OCI-LY3 (cell line): ENCODE results near the gene ISG15.

Source experiments
- H2AFZ ChIP-seq: fragments of 200-600, 300-600 bp; shearing (Covaris generic); 2 replicates; pipeline ENCODE4 v1.6.0; 2014; ENCODE audit warnings: antibody characterized with exemption, low read depth, low read length
- H3K27ac ChIP-seq: fragments of 200-600, 300-600 bp; sonication (generic); 2 replicates; pipeline ENCODE4 v1.5.1; 2014; ENCODE audit warnings: mild to moderate bottlenecking, low read length, moderate library complexity, mixed read lengths
- H3K27me3 ChIP-seq: fragments of 200-600, 300-600 bp; sonication (generic); 2 replicates; pipeline ENCODE4 v1.6.1; 2014; ENCODE audit warnings: low read depth, low read length, mixed read lengths
- H3K36me3 ChIP-seq: fragments of 200-600, 300-600 bp; sonication (generic); replicated peaks from 2 replicates; pipeline ENCODE3; 2014; ENCODE audit warnings: low read depth, low read length, mixed read lengths
- H3K4me1 ChIP-seq: fragments of 300-600, 200-600 bp; sonication (generic); 2 replicates; pipeline ENCODE4 v1.6.1; 2014; ENCODE audit warnings: low read length, mixed read lengths
- H3K4me2 ChIP-seq: fragments of 200-600, 300-600 bp; sonication (generic); 2 replicates; pipeline ENCODE4 v1.6.1; 2014; ENCODE audit warnings: low read length, mixed read lengths
- H3K4me3 ChIP-seq: fragments of 300-600, 200-600 bp; sonication (generic); 2 replicates; pipeline ENCODE4 v1.5.1; 2014; ENCODE audit warnings: antibody characterized with exemption, mild to moderate bottlenecking, low read length, moderate library complexity
- H3K79me2 ChIP-seq: fragments of 300-600, 200-600 bp; shearing (Covaris generic); 2 replicates; pipeline ENCODE4 v1.6.1; 2014; ENCODE audit warnings: mild to moderate bottlenecking, low read length, mixed read lengths
- H3K9ac ChIP-seq: fragments of 300-600, 200-600 bp; shearing (Covaris generic); 2 replicates; pipeline ENCODE4 v1.6.0; 2014; ENCODE audit warnings: mild to moderate bottlenecking, low read length, moderate library complexity
- H3K9me3 ChIP-seq: fragments of 200-600, 300-600 bp; shearing (Covaris generic); 2 replicates; pipeline ENCODE4 v1.6.1; 2014; ENCODE audit warnings: low read length, mixed read lengths; ENCODE audit not compliant: insufficient read depth
- H4K20me1 ChIP-seq: fragments of 200-600, 300-600 bp; sonication (generic); 2 replicates; pipeline ENCODE4 v1.6.1; 2016; ENCODE audit warnings: low read length, mixed read lengths; ENCODE audit not compliant: insufficient read depth
- CTCF ChIP-seq: fragments of 200-600, 300-600 bp; sonication (generic); IDR thresholded peaks from 2 replicates; pipeline ENCODE4 v1.5.1; 2014; ENCODE audit warnings: antibody characterized with exemption, low read length, low read depth
- EZH2phosphoT487 ChIP-seq: fragments of 200-600 bp; shearing (Covaris generic); IDR thresholded peaks from 2 replicates; pipeline ENCODE4 v1.6.1; 2018; ENCODE audit warnings: antibody characterized with exemption, mixed run types, low read depth

ISG15 gene

GRCh38 chr1:1019122-1019999, 6.1 kb downstream of the ISG15 start:
- Histone ChIP-seq H3K4me3 (peak overlapping the region; percentile 70), H2AFZ (no peak overlapping the region), H3K36me3 (no peaks in the 10 kb centered on the region), H3K79me2 (no peaks in the 10 kb centered on the region), H3K9ac (peak overlapping the region; percentile 35), H3K4me2 (peak overlapping the region; percentile 53), H3K27me3 (peaks cover 13% of the 10 kb centered on the region), H4K20me1 (0 out of 2 replicates have a peak, but pooled peaks cover 4% of the 10 kb centered on the region), H3K9me3 (no peaks in the 10 kb centered on the region), H3K27ac (no peak overlapping the region; the same call in 1 of the 2 replicates), H3K4me1 (peaks cover 7% of the 10 kb centered on the region; the same call in 1 of the 2 replicates)
- TF ChIP-seq EZH2phosphoT487, result no peak
- peak; percentile 27; the same call in 1 of the 2 replicates for TF ChIP-seq CTCF

- H3K27me3 ChIP-seq, result peaks cover 13% of the 10 kb centered on the region
- H3K4me3 ChIP-seq, result peak within 1 kb of the TSS; percentile 81
- peak within 1 kb of the TSS; percentile 62 for H3K9ac ChIP-seq
- 0 out of 2 replicates have a peak, but pooled peaks cover 4% of the 10 kb centered on the region for H4K20me1 ChIP-seq
- peaks cover 7% of the 10 kb centered on the region; the same call in 1 of the 2 replicates for H3K4me1 ChIP-seq
- no peaks in the 10 kb centered on the region for H3K79me2 ChIP-seq
- no peaks in the 10 kb centered on the region for H3K9me3 ChIP-seq
- no peak within 1 kb of the TSS; the same call in 1 of the 2 replicates for H3K27ac ChIP-seq
- no peaks in the 10 kb centered on the region for H3K36me3 ChIP-seq
- H3K4me2 ChIP-seq, result peak within 1 kb of the TSS; percentile 78
- no peak within 1 kb of the TSS for H2AFZ ChIP-seq
- TF ChIP-seq CTCF, result no peak
- TF ChIP-seq EZH2phosphoT487, result no peak
These were observed 6.7 kb downstream of the ISG15 start, which contains the start of gene AGRN for GRCh38 chr1:1020000-1020404. TSS of gene AGRN (plus strand) at chr1:1020120. CDS start at chr1:1020173, 53 bp downstream.

- Histone ChIP-seq H4K20me1 (0 out of 2 replicates have a peak, but pooled peaks cover 4% of the 10 kb centered on the region), H3K27ac (no peak overlapping the region), H3K9me3 (no peaks in the 10 kb centered on the region), H2AFZ (no peak overlapping the region), H3K4me1 (peaks cover 7% of the 10 kb centered on the region; the same call in 1 of the 2 replicates), H3K9ac (peak overlapping the region; percentile 62), H3K4me2 (peak overlapping the region; percentile 78), H3K79me2 (no peaks in the 10 kb centered on the region), H3K36me3 (no peaks in the 10 kb centered on the region), H3K4me3 (peak overlapping the region; percentile 81), H3K27me3 (peaks cover 13% of the 10 kb centered on the region)
- TF ChIP-seq EZH2phosphoT487, result no peak
- TF ChIP-seq CTCF, result no peak
These were observed 7.2 kb downstream of the ISG15 start for GRCh38 chr1:1020415-1021009.
